IMR-90 (cell line): ENCODE results near the gene IGFL3. TPM values are rescaled to one million over a fixed set of nuclear protein-coding genes. Genes with fewer than 3 reads are reported as not detected.

Experiments used
- ATAC-seq: fragments of 200-7000 bp; cut with Tn5 transposase; 2 replicates; pipeline ENCODE4 v1.9.1; 2020; ENCODE audit warnings: low read depth, mild to moderate bottlenecking, moderate library complexity
- BruUV-seq: library from RNA; stranded (reverse); fragments of 400-500 nt; replicated peaks from 2 replicates; lab custom pipeline; 2021; lab: Mats Ljungman, UMichigan
- CTCF ChIA-PET: fragments of 300-600 bp; formaldehyde crosslinking; extraction: SDS; loops from one replicate; lab custom pipeline; 2021; ENCODE audit warnings: antibody characterized with exemption; lab: Yijun Ruan, JAX
- POLR2A ChIA-PET: fragments of 300-600 bp; sonication (Branson Sonifier 250); formaldehyde crosslinking; loops from one replicate; lab custom pipeline; 2022; ENCODE audit warnings: antibody characterized with exemption; ENCODE audit not compliant: unreplicated experiment; lab: Charles Lee
- DNase-seq: peaks from one replicate; pipeline ENCODE4 v3.0.0; 2013
- H2AFZ ChIP-seq: replicated peaks from 2 replicates; pipeline ENCODE3; 2013; ENCODE audit warnings: low read length, mild to moderate bottlenecking; ENCODE audit not compliant: poor library complexity
- H2AK5ac ChIP-seq: 2 replicates; pipeline ENCODE4 v1.6.1; 2013; ENCODE audit warnings: low read depth, low read length, inconsistent platforms
- H2AK9ac ChIP-seq: replicated peaks from 2 replicates; pipeline ENCODE3; 2013; ENCODE audit warnings: mild to moderate bottlenecking, low read depth, low read length, moderate library complexity; ENCODE audit not compliant: poor library complexity
- H2BK120ac ChIP-seq: 2 replicates; pipeline ENCODE4 v1.6.1; 2013; ENCODE audit warnings: low read depth, low read length, inconsistent platforms
- H2BK15ac ChIP-seq: 3 replicates; pipeline ENCODE4 v1.6.1; 2013; ENCODE audit warnings: low read depth, low read length, inconsistent platforms
- H2BK20ac ChIP-seq: 2 replicates; pipeline ENCODE4 v1.6.1; 2013; ENCODE audit warnings: low read depth, mild to moderate bottlenecking, inconsistent platforms, low read length, moderate library complexity
- H2BK5ac ChIP-seq: 2 replicates; pipeline ENCODE4 v1.6.1; 2013; ENCODE audit warnings: mild to moderate bottlenecking, low read depth, low read length, inconsistent platforms; ENCODE audit not compliant: poor library complexity, severe bottlenecking
- H3K14ac ChIP-seq: replicated peaks from 2 replicates; pipeline ENCODE4 v1.6.1; 2013; ENCODE audit warnings: low read depth, low read length, inconsistent platforms
- H3K18ac ChIP-seq: 2 replicates; pipeline ENCODE4 v1.6.1; 2013; ENCODE audit warnings: low read depth, low read length, control low read depth
- H3K23ac ChIP-seq: 2 replicates; pipeline ENCODE4 v1.6.1; 2013; ENCODE audit warnings: low read depth, low read length, inconsistent platforms
- H3K27ac ChIP-seq: 2 replicates; pipeline ENCODE4 v1.5.1; 2013; ENCODE audit warnings: mild to moderate bottlenecking, control low read depth, low read length; ENCODE audit not compliant: insufficient read depth
- H3K27me3 ChIP-seq: 2 replicates; pipeline ENCODE4 v1.6.1; 2013; ENCODE audit warnings: low read length; ENCODE audit not compliant: control insufficient read depth, insufficient read depth
- H3K36me3 ChIP-seq: 2 replicates; pipeline ENCODE4 v1.6.1; 2013; ENCODE audit warnings: low read length, mixed read lengths; ENCODE audit not compliant: control insufficient read depth, insufficient read depth
- H3K4ac ChIP-seq: 2 replicates; pipeline ENCODE4 v1.6.1; 2013; ENCODE audit warnings: low read depth, low read length, inconsistent platforms
- H3K4me1 ChIP-seq: 2 replicates; pipeline ENCODE4 v1.6.1; 2013; ENCODE audit warnings: low read length, mixed read lengths; ENCODE audit not compliant: control insufficient read depth, insufficient read depth
- H3K4me2 ChIP-seq: 2 replicates; pipeline ENCODE4 v1.6.1; 2013; ENCODE audit warnings: low read depth, mild to moderate bottlenecking, control low read depth, low read length, moderate library complexity
- H3K4me3 ChIP-seq: 2 replicates; pipeline ENCODE4 v1.5.1; 2013; ENCODE audit warnings: low read depth, mild to moderate bottlenecking, control low read depth, low read length, moderate library complexity; ENCODE audit not compliant: insufficient read depth
- H3K56ac ChIP-seq: 2 replicates; pipeline ENCODE4 v1.6.1; 2013; ENCODE audit warnings: low read length, inconsistent platforms; ENCODE audit not compliant: insufficient read depth; ENCODE audit errors: extremely low read depth
- H3K79me1 ChIP-seq, 2 experiments: 2 replicates each; pipeline ENCODE4 v1.6.1; 2013; ENCODE audit warnings: low read length in 2 of 2, inconsistent platforms in 1 of 2, low read depth in 1 of 2
- H3K9ac ChIP-seq: 2 replicates; pipeline ENCODE4 v1.6.1; 2013; ENCODE audit warnings: low read depth, low read length, control low read depth
- H3K9me1 ChIP-seq: 2 replicates; pipeline ENCODE4 v1.6.1; 2013; ENCODE audit warnings: low read length, inconsistent platforms; ENCODE audit not compliant: insufficient read depth
- H3K9me3 ChIP-seq: 2 replicates; pipeline ENCODE4 v1.6.1; 2013; ENCODE audit warnings: low read length; ENCODE audit not compliant: control insufficient read depth, insufficient read depth
- H4K20me1 ChIP-seq: 2 replicates; pipeline ENCODE4 v1.6.1; 2013; ENCODE audit warnings: low read length, inconsistent platforms; ENCODE audit not compliant: insufficient read depth
- H4K5ac ChIP-seq: 2 replicates; pipeline ENCODE4 v1.6.1; 2013; ENCODE audit warnings: mild to moderate bottlenecking, low read depth, low read length, control low read depth
- H4K8ac ChIP-seq, 2 experiments: 2 replicates each; pipeline ENCODE4 v1.6.1; 2013; ENCODE audit warnings: low read depth in 2 of 2, low read length in 2 of 2, control low read depth in 1 of 2, inconsistent platforms in 1 of 2
- H4K91ac ChIP-seq: 2 replicates; pipeline ENCODE4 v1.6.1; 2013; ENCODE audit warnings: low read depth, low read length, inconsistent platforms; ENCODE audit not compliant: insufficient read depth
- CHD1 ChIP-seq: IDR thresholded peaks from 2 replicates; pipeline ENCODE4 v1.6.1; 2012; ENCODE audit warnings: low read depth, low read length, improper control_type of control experiment
- FOS ChIP-seq: fragments of 150-350 bp; IDR thresholded peaks from 2 replicates; pipeline ENCODE4 v1.6.1; 2016; ENCODE audit warnings: low read depth, low read length
- MAFK ChIP-seq: IDR thresholded peaks from 2 replicates; pipeline ENCODE4 v1.6.1; 2012; ENCODE audit warnings: low read depth, low read length, improper control_type of control experiment
- MAZ ChIP-seq: IDR thresholded peaks from 2 replicates; pipeline ENCODE4 v1.6.1; 2012; ENCODE audit warnings: low read depth, mild to moderate bottlenecking, low read length, improper control_type of control experiment, moderate library complexity, borderline replicate concordance
- MXI1 ChIP-seq: IDR thresholded peaks from 2 replicates; pipeline ENCODE4 v1.6.1; 2012; ENCODE audit warnings: low read depth, mild to moderate bottlenecking, low read length, moderate library complexity, borderline replicate concordance
- POLR2A ChIP-seq: IDR thresholded peaks from 2 replicates; pipeline ENCODE4 v1.6.1; 2012; ENCODE audit warnings: mild to moderate bottlenecking, low read depth, low read length
- RAD21 ChIP-seq: IDR thresholded peaks from 2 replicates; pipeline ENCODE4 v1.6.1; 2012; ENCODE audit warnings: low read length, improper control_type of control experiment
- RCOR1 ChIP-seq: IDR thresholded peaks from 2 replicates; pipeline ENCODE4 v1.6.1; 2012; ENCODE audit warnings: mild to moderate bottlenecking, low read length, improper control_type of control experiment; ENCODE audit not compliant: insufficient replicate concordance
- RFX5 ChIP-seq: IDR thresholded peaks from 2 replicates; pipeline ENCODE4 v1.8.0; 2012; ENCODE audit warnings: low read depth, mild to moderate bottlenecking, low read length, moderate library complexity
- SMC3 ChIP-seq: fragments of 150-350 bp; IDR thresholded peaks from 2 replicates; pipeline ENCODE4 v1.6.1; 2016; ENCODE audit warnings: low read depth, mild to moderate bottlenecking, antibody characterized with exemption, low read length, moderate library complexity
- WGBS, 2 experiments: methylation state at CpG; one replicate each; pipeline versions ENCODE4 v1.1.5 to v1.1.7; 2013; ENCODE audit warnings: missing lambda C conversion rate in 2 of 2; ENCODE audit not compliant: insufficient read length in 1 of 2; ENCODE audit errors: extremely low coverage in 2 of 2; 5-methylcytosine and 5-hydroxymethylcytosine counted together
- dilution Hi-C: fragments of 300-500 bp; cut with HindIII; formaldehyde crosslinking; loops from one replicate; pipeline ENCODE4 v1.14.3; 2018; ENCODE audit warnings: low sequenced_read_pairs; ENCODE audit not compliant: unreplicated experiment
- in situ Hi-C: fragments of 300-500 bp; cut with MboI; formaldehyde crosslinking; loops from 3 replicates; pipeline ENCODE4 v1.14.3; 2019; ENCODE audit warnings: low sequenced_read_pairs, inconsistent platforms, mixed read lengths
- intact Hi-C: fragments of 100-400 bp; cut with micrococcal nuclease; formaldehyde crosslinking; loops from 2 replicates; pipeline ENCODE4 v1.10.0; 2022
- polyA plus RNA-seq, 3 experiments: library from polyadenylated mRNA; depleted of rRNA; stranded (reverse); fragments of >200 nt; gene quantifications; 2 replicates each; pipeline ENCODE4 v1.2.3, GENCODE V29; 2012; ENCODE audit warnings: low replicate concordance in 1 of 3
- total RNA-seq: library from RNA; depleted of rRNA; stranded (reverse); fragments of >200 nt; gene quantifications from 2 replicates; pipeline ENCODE4 v1.2.3, GENCODE V29; 2012
- TF ChIP-seq, protein P1 (sequence below): conservative IDR thresholded peaks from 2 replicates; pipeline ENCODE4 v1.5.1; 2012; ENCODE audit warnings: mild to moderate bottlenecking, low read depth, low read length, improper control_type of control experiment
- TF ChIP-seq, protein P2 (sequence below): fragments of 150-350 bp; IDR thresholded peaks from 2 replicates; pipeline ENCODE4 v1.6.1; 2017; ENCODE audit warnings: mild to moderate bottlenecking, antibody characterized with exemption, low read length, low read depth
- TF ChIP-seq, protein P3 (sequence below): fragments of 150-350 bp; IDR thresholded peaks from 2 replicates; pipeline ENCODE4 v1.6.1; 2016; ENCODE audit warnings: low read depth, mild to moderate bottlenecking, low read length, moderate library complexity, borderline replicate concordance

The IGFL3 gene
- total and polyA plus RNA-seq, 2 of the 4 experiments (the other 2 are of a cell fraction), result not detected

DNA sequence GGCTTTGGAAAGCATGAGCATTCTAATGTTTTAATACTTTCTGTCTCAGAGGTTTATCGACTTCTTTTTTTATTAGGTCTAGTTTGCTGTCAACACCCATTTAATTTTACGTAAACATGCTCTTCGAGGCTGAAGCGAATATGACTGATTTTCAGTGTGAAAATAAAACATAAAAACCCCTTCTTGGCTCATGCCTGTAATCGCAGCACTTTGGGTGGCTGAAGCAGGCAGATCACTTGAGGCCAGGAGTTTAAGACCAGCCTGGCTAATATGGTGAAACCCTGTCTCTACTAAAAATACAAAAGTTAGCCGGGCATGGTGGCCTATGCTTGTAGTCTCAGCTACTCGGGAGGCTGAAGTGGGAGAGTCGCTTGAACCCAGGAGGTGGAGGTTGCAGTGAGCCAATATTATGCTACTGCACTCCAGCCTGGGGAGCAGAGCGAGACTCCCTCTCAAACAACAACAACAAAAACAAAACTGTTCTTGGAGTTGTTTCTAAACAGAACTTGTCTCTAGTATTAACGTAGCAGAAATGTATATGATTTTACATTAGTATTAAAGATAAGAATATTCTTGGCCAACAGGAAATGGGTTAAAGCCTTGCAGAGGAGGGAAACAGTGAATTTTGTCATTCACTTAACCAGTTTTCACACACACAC lies 7.1 kb upstream of the IGFL3 start (continued):
- no peak for TF ChIP-seq MAZ

DNA sequence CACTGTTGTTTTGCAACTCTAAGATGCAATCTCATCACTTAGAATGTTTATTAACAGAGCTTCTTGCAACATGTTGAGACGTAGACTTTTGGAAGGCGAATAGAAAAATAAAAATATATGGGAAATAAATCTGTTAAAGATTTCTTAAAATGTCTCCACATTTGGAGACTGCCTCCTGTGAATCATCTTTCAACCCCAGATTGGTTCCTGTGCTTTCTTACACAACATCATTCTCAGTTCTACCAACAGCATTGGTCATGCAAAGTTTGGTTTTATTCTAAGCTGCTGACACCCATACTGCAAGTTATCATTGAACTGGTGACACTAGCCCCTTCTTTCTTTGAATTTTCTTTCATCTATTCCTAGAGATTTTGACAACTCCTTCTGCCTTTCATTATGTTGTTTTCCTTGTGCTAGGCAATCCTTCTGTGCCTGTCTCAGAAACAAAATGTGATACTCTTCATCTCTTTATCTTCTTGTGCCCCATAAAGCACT lies 1.6 kb upstream of the IGFL3 start:
- Histone ChIP-seq H2BK20ac (no peak overlapping the region), H3K4me3 (no peak overlapping the region), H4K91ac (no peak overlapping the region), H3K14ac (no peak overlapping the region), H3K27ac (no peak overlapping the region), H3K4me1 (no peaks in the 10 kb centered on the region), H3K23ac (no peak overlapping the region), H3K9ac (no peak overlapping the region), H3K4me2 (no peak overlapping the region), H2AK9ac (no peak overlapping the region), H3K56ac (no peak overlapping the region), H2BK15ac (no peak overlapping the region), H2AFZ (no peak overlapping the region), H3K4ac (no peak overlapping the region), H3K18ac (no peak overlapping the region), H4K5ac (no peak overlapping the region), H3K79me1 (no peaks in the 10 kb centered on the region), H2AK5ac (no peak overlapping the region), H4K8ac (no peak overlapping the region), H2BK5ac (no peak overlapping the region), H3K36me3 (no peaks in the 10 kb centered on the region), H4K20me1 (no peaks in the 10 kb centered on the region), H2BK120ac (no peak overlapping the region), H3K9me1 (no peaks in the 10 kb centered on the region), H3K27me3 (peaks cover 39% of the 10 kb centered on the region), H3K9me3 (peaks cover 2% of the 10 kb centered on the region)
- intact Hi-C loops, result no loop called here
- ATAC-seq (no peak), DNase-seq (no peak)
- POLR2A ChIA-PET, result no interaction called here
- no TSS peak for BruUV-seq
- CTCF ChIA-PET, result no interaction called here
- in situ Hi-C loops, result no loop called here
- no CpG with 5 or more reads among the region's 2 CpGs for WGBS, 2 experiments
- dilution Hi-C loops, result no loop called here
- no peak for TF ChIP-seq CHD1
- TF ChIP-seq RFX5, result no peak
- TF ChIP-seq RCOR1, result no peak
- TF ChIP-seq MAFK, result no peak
- no peak for TF ChIP-seq SMC3
- TF ChIP-seq RAD21, result no peak
- TF ChIP-seq, protein P1, sequence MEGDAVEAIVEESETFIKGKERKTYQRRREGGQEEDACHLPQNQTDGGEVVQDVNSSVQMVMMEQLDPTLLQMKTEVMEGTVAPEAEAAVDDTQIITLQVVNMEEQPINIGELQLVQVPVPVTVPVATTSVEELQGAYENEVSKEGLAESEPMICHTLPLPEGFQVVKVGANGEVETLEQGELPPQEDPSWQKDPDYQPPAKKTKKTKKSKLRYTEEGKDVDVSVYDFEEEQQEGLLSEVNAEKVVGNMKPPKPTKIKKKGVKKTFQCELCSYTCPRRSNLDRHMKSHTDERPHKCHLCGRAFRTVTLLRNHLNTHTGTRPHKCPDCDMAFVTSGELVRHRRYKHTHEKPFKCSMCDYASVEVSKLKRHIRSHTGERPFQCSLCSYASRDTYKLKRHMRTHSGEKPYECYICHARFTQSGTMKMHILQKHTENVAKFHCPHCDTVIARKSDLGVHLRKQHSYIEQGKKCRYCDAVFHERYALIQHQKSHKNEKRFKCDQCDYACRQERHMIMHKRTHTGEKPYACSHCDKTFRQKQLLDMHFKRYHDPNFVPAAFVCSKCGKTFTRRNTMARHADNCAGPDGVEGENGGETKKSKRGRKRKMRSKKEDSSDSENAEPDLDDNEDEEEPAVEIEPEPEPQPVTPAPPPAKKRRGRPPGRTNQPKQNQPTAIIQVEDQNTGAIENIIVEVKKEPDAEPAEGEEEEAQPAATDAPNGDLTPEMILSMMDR, result no peak
- TF ChIP-seq MAZ, result no peak
- no peak for TF ChIP-seq MXI1
- TF ChIP-seq, protein P2, sequence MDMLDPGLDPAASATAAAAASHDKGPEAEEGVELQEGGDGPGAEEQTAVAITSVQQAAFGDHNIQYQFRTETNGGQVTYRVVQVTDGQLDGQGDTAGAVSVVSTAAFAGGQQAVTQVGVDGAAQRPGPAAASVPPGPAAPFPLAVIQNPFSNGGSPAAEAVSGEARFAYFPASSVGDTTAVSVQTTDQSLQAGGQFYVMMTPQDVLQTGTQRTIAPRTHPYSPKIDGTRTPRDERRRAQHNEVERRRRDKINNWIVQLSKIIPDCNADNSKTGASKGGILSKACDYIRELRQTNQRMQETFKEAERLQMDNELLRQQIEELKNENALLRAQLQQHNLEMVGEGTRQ, result no peak
- TF ChIP-seq, protein P3, sequence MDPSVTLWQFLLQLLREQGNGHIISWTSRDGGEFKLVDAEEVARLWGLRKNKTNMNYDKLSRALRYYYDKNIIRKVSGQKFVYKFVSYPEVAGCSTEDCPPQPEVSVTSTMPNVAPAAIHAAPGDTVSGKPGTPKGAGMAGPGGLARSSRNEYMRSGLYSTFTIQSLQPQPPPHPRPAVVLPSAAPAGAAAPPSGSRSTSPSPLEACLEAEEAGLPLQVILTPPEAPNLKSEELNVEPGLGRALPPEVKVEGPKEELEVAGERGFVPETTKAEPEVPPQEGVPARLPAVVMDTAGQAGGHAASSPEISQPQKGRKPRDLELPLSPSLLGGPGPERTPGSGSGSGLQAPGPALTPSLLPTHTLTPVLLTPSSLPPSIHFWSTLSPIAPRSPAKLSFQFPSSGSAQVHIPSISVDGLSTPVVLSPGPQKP, result no peak
- no peak for TF ChIP-seq POLR2A
- no peak for TF ChIP-seq FOS
